Fibroblast of the aortic adventitia (primary cell): ENCODE data around the gene BCAS1. TPM values are rescaled to one million over a fixed set of nuclear protein-coding genes. Genes with fewer than 3 reads are reported as not detected.

ENCODE experiments used
- DNase-seq: peaks from one replicate; pipeline ENCODE4 v3.0.0-alpha.2; 2010; ENCODE audit warnings: low read depth
- H3K4me3 ChIP-seq: 2 replicates; pipeline ENCODE4 v1.5.1; 2011; ENCODE audit warnings: low read depth, mild to moderate bottlenecking, control low read depth, low read length, moderate library complexity
- total RNA-seq: library from RNA; depleted of rRNA; stranded (reverse); fragments of >200 nt; gene quantifications from 2 replicates; pipeline ENCODE4 v1.2.3, GENCODE V29; 2012; ENCODE audit warnings: low replicate concordance
- TF ChIP-seq, protein P1 (sequence below): IDR thresholded peaks from 2 replicates; pipeline ENCODE4 v1.5.1; 2011; ENCODE audit warnings: mild to moderate bottlenecking, low read length, control low read depth, inconsistent platforms; ENCODE audit not compliant: insufficient read depth

Gene BCAS1
- total RNA-seq, 1 donor: 0.09 TPM

DNA sequence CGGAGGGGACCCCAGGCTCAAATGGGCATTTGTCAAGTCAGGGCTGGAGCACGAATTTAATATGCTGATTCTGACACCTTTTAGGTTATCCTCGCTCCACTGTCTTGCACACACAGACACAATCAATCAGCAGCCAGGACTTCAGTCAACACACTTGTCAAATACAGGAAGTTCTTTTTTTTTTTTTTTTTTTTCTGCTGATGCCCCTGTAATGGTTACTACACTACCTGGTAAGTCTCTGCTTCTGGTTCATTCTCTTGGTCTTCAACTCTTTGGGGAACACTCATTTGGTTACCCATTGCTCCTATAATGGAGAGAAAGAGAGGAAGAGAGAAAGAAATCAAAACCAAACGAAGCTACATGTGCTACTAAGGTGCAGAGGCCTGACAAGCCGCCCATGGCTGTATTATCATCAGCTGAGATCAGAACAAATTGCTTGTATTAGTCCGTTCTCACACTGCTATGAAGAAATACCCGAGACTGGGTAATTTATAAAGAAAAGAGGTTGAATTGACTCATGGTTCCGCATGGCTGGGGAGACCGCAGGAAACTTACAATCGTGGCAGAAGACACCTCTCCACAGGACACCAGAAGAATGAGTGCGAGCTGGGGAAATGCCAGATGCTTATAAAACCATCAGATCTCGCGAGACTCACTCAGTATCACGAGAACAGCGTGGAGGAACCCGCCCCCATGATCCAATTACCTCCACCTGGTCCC lies 11.8 kb downstream of the BCAS1 start:
- no peak for DNase-seq
- H3K4me3 ChIP-seq: no peak overlapping the region
- TF ChIP-seq, protein P1, sequence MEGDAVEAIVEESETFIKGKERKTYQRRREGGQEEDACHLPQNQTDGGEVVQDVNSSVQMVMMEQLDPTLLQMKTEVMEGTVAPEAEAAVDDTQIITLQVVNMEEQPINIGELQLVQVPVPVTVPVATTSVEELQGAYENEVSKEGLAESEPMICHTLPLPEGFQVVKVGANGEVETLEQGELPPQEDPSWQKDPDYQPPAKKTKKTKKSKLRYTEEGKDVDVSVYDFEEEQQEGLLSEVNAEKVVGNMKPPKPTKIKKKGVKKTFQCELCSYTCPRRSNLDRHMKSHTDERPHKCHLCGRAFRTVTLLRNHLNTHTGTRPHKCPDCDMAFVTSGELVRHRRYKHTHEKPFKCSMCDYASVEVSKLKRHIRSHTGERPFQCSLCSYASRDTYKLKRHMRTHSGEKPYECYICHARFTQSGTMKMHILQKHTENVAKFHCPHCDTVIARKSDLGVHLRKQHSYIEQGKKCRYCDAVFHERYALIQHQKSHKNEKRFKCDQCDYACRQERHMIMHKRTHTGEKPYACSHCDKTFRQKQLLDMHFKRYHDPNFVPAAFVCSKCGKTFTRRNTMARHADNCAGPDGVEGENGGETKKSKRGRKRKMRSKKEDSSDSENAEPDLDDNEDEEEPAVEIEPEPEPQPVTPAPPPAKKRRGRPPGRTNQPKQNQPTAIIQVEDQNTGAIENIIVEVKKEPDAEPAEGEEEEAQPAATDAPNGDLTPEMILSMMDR: no peak

DNA sequence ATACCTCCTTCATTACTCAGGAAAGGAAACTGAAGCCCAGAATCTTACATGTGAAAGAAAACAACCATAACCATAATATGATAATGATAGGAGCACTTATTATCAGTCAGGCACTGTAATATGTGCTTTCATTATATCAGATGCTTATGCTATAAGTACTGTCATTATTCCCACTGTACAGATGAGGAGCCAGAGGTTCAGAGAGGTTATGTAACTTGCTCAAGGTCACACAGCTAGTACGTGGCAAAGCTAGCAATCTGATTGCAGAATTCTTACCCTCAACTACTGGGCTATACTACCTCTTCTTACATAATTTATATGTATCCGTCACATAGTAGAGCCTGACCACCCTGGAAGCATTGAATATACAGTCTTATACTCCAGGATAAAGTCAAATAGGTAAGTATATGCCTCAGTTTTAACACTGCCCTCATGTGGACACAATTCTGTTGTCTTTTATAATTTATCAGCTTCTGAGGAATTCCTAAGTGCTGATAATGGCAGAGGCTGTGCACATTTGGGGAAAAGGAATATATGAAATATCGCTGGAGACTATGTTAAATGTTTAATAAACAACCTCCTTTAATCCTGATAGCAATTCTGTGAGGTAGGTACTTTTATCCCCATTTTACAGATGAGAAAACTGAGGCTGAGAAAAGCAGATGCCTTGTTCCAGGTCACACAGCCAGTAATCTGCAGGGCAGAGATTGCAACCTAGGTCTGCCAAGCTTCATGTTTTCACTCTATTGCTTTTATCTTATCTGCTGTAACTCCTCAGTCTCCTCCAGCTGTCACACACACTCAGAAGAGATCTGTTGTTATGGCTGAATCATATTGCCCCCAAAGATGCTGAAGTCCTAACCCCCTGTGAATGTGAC lies 13.4 kb downstream of the BCAS1 start:
- H3K4me3 ChIP-seq: no peak overlapping the region
- TF ChIP-seq, protein P1: no peak
- no peak for DNase-seq

DNA sequence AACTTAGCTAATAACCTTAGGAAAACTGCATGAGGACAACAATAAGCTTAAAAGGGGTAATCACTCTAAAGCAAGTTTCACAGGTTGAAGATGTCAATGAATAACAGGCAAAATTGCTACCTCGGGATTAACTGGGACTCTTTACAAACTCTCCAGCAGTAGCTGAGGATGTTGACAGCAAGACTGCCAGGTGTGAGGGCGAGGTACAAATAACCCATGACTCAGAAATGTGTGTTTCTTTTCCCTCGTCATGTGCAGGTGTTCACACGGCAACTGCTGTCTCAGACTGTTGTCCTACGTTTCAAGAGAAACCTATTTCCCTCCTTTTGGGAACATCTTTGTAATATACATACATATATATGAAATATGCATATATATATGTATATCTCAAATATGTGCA lies 15.9 kb downstream of the BCAS1 start:
- TF ChIP-seq, protein P1: no peak
- no peak overlapping the region for H3K4me3 ChIP-seq
- no peak for DNase-seq

DNA sequence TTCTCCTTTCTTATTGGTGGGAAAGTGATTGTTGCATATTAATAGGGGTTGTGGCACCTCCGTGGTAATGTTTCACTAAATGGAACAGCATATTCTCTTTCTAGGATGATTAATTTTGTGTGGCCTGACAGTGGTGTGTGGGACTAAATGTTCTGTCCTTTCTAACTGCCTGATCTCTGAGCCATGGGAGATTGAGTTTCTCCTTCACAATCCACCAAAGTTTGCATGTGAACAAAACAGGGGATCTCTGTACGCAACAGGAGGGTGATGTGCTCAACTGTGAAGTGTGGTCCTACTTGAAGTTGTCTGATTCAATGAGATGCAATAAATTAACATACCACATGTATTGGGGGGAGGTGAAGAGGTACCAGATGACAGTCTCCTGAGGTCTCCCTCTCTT lies 19.3 kb downstream of the BCAS1 start:
- TF ChIP-seq, protein P1: no peak
- no peak overlapping the region for H3K4me3 ChIP-seq
- DNase-seq: no peak

DNA sequence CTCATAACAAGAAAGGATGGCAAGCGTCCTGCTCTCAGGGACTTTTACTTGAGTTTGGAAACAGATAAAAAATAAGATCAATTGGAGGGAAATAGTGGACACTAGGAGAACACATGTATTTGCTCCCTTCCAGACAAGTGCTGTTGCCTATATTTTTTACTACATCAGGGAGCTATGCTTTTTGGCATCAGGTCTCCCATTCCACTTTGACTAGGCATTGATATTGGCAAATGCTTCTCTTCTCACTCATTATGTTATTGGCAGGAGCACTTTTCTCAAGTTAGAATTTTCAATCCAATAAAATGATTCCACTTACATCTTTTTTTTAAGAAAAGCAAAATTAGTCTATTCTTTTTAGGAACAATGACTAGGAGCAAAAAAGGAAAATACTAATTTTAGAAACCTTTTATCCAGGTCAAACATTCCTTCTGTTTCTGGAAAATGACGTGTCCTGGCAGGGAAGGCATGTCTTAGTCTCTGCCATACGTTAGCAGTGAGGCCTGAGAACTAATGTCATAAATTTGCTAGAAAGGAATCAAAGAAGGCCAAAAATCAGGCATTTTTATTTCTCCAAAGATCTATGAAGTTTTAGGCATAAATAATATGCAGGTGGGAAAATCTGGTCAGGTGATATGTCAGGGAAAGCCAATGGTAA lies 21.4 kb downstream of the BCAS1 start:
- no peak overlapping the region for H3K4me3 ChIP-seq
- DNase-seq: peak; percentile 58
- TF ChIP-seq, protein P1: no peak

DNA sequence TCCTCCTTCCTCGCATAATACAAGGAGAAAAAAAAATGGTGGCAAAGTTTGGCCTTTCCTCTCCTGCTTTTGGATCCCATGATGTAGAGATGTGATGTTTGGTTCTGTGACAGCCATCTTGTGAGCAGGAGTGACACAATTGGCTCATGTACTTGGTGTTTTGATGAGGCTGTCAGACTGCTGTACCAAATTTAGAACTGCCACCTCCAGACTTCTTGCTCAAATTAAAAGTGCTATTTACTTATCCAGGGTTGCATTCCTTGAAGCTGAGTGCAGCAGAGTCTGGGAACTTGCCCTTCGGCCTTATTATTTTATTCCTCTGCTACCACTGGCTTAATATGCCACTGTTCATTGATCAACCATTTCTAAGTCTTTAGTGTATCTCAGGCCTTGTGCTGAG lies 21.9 kb downstream of the BCAS1 start:
- no peak for DNase-seq
- no peak overlapping the region for H3K4me3 ChIP-seq
- TF ChIP-seq, protein P1: no peak
